ENCODE measurements around the gene ROBO4.

The ROBO4 gene

GRCh38 chr11:124895471-124895971 is 2.1 kb downstream of the ROBO4 start:
- TF ChIP-seq ESRRG (CRISPR knock-in tag; IDR thresholded peaks at IDR 0.05) (no peak), SNAI2 (CRISPR knock-in tag; IDR thresholded peaks at IDR 0.05) (no peak), CSDC2 (CRISPR knock-in tag; IDR thresholded peaks at IDR 0.05) (no peak), TOX (CRISPR knock-in tag; IDR thresholded peaks at IDR 0.05; ENCODE audit: borderline replicate concordance) (no peak), ARNTL (CRISPR knock-in tag; IDR thresholded peaks at IDR 0.05; ENCODE audit: borderline replicate concordance, low read depth) (no peak), ZFP30 (CRISPR knock-in tag; IDR thresholded peaks at IDR 0.05) (no peak), ZNF565 (CRISPR knock-in tag; conservative IDR thresholded peaks at IDR 0.05; ENCODE audit: low read depth) (no peak), POU6F1 (CRISPR knock-in tag; IDR thresholded peaks at IDR 0.05; ENCODE audit: borderline replicate concordance, low read depth) (no peak), PATZ1 (CRISPR knock-in tag; IDR thresholded peaks at IDR 0.05; ENCODE audit: borderline replicate concordance) (no peak), ZFP3 (CRISPR knock-in tag; IDR thresholded peaks at IDR 0.05) (no peak)
- ATAC-seq: no peak

GRCh38 chr11:124894606-124895430 is 2.8 kb downstream of the ROBO4 start:
- TF ChIP-seq PPARA (CRISPR knock-in tag; IDR thresholded peaks at IDR 0.05; ENCODE audit: borderline replicate concordance): no peak
- TF ChIP-seq TSHZ2 (CRISPR knock-in tag; IDR thresholded peaks at IDR 0.05): no peak
- TF ChIP-seq ARNTL (CRISPR knock-in tag; IDR thresholded peaks at IDR 0.05; ENCODE audit: borderline replicate concordance, low read depth): no peak
- no peak for ATAC-seq

GRCh38 chr11:124893781-124894401 is 3.8 kb downstream of the ROBO4 start:
- ATAC-seq: no peak
- TF ChIP-seq POU6F1 (CRISPR knock-in tag; IDR thresholded peaks at IDR 0.05; ENCODE audit: borderline replicate concordance, low read depth): no peak
- TF ChIP-seq TCF4 (CRISPR knock-in tag; IDR thresholded peaks at IDR 0.05; ENCODE audit: borderline replicate concordance): no peak
- TF ChIP-seq BACH2 (CRISPR knock-in tag; IDR thresholded peaks at IDR 0.05; ENCODE audit: borderline replicate concordance): no peak
- TF ChIP-seq CSDC2 (CRISPR knock-in tag; IDR thresholded peaks at IDR 0.05): no peak
- TF ChIP-seq CSRNP3 (CRISPR knock-in tag; IDR thresholded peaks at IDR 0.05): no peak
- no peak for TF ChIP-seq SNAI2 (CRISPR knock-in tag; IDR thresholded peaks at IDR 0.05)

Data from SK-N-SH treated with all-trans-retinoic acid at 6 μM for 48 hours (cell line).